HAP-1 (cell line): ENCODE measurements around the gene SMIM41.
"Not testable (repeated sequence)": the region's sequence is repeated elsewhere in the genome, so short reads cannot be mapped to it uniquely, and the experiment has no call there.

Source experiments
- DNase-seq, 2 experiments: peaks; one replicate each; pipeline ENCODE4 v3.0.0-alpha.2; 2016 to 2020; ENCODE audit warnings: low spot score in 2 of 2
- H3K27me3 ChIP-seq: fragments of 250-450 bp; sonication (Bioruptor Pico); 2 replicates; pipeline ENCODE4 v1.5.1; 2020; ENCODE audit warnings: low read depth, mild to moderate bottlenecking, moderate library complexity
- H3K36me3 ChIP-seq: fragments of 250-450 bp; sonication (Bioruptor Pico); replicated peaks from 2 replicates; pipeline ENCODE4 v1.5.1; 2020; ENCODE audit warnings: mild to moderate bottlenecking
- H3K4me1 ChIP-seq: fragments of 250-450 bp; sonication (Bioruptor Pico); 2 replicates; pipeline ENCODE4 v1.5.1; 2020; ENCODE audit warnings: mild to moderate bottlenecking
- H3K4me3 ChIP-seq: fragments of 250-450 bp; sonication (Bioruptor Pico); 2 replicates; pipeline ENCODE4 v1.5.1; 2020; ENCODE audit warnings: mild to moderate bottlenecking, moderate library complexity
- H3K9me3 ChIP-seq: fragments of 250-450 bp; sonication (Bioruptor Pico); 2 replicates; pipeline ENCODE4 v1.5.1; 2020; ENCODE audit warnings: mild to moderate bottlenecking, moderate library complexity
- in situ Hi-C: fragments of 300-500 bp; cut with MboI; formaldehyde crosslinking; loops from 3 replicates; pipeline ENCODE4 v1.14.3; 2020; ENCODE audit warnings: low sequenced_read_pairs, inconsistent platforms, mixed read lengths

The SMIM41 gene

GRCh38 chr12:52091061-52091460 is 11.6 kb downstream of the SMIM41 start:
- H3K27me3 ChIP-seq, result peaks cover 67% of the 10 kb centered on the region
- in situ Hi-C loops, result no loop called here
- H3K9me3 ChIP-seq, result no peaks in the 10 kb centered on the region
- H3K4me3 ChIP-seq, result no peak overlapping the region
- DNase-seq, result no peak
- no peaks in the 10 kb centered on the region for H3K36me3 ChIP-seq
- no peaks in the 10 kb centered on the region for H3K4me1 ChIP-seq

- Histone ChIP-seq H3K4me1 (no peaks in the 10 kb centered on the region), H3K36me3 (no peaks in the 10 kb centered on the region), H3K4me3 (no peak overlapping the region), H3K9me3 (no peaks in the 10 kb centered on the region), H3K27me3 (peaks cover 63% of the 10 kb centered on the region)
- DNase-seq, result no peak
- in situ Hi-C loops, result no loop called here
Observed at GRCh38 chr12:52091869-52092268, 12.4 kb downstream of the SMIM41 start.

- no peak for DNase-seq
- Histone ChIP-seq H3K4me3 (no peak overlapping the region), H3K27me3 (peaks cover 48% of the 10 kb centered on the region), H3K4me1 (no peaks in the 10 kb centered on the region), H3K9me3 (no peaks in the 10 kb centered on the region), H3K36me3 (no peaks in the 10 kb centered on the region)
- in situ Hi-C loops, result no loop called here
Observed at GRCh38 chr12:52093346-52093745, 13.8 kb downstream of the SMIM41 start.

GRCh38 chr12:52096332-52097044 is 17.0 kb downstream of the SMIM41 start:
- H3K27me3 ChIP-seq, result peaks cover 26% of the 10 kb centered on the region
- H3K9me3 ChIP-seq, result no peaks in the 10 kb centered on the region
- DNase-seq, result no peak
- H3K36me3 ChIP-seq, result no peaks in the 10 kb centered on the region
- H3K4me1 ChIP-seq, result no peaks in the 10 kb centered on the region
- no peak overlapping the region for H3K4me3 ChIP-seq
- in situ Hi-C loops, result no loop called here

GRCh38 chr12:52097045-52097666 is 17.7 kb downstream of the SMIM41 start:
- H3K4me3 ChIP-seq, result no peak overlapping the region
- H3K27me3 ChIP-seq, result peaks cover 21% of the 10 kb centered on the region
- no peaks in the 10 kb centered on the region for H3K36me3 ChIP-seq
- H3K4me1 ChIP-seq, result no peaks in the 10 kb centered on the region
- in situ Hi-C loops, result no loop called here
- no peaks in the 10 kb centered on the region for H3K9me3 ChIP-seq
- no peak for DNase-seq

- DNase-seq, H3K36me3 ChIP-seq, H3K4me1 ChIP-seq, H3K9me3 ChIP-seq, H3K4me3 ChIP-seq, in situ Hi-C loops: not testable (repeated sequence)
- H3K27me3 ChIP-seq, result peaks cover 51% of the 10 kb centered on the region
Observed at GRCh38 chr12:52104431-52105089, 25.1 kb downstream of the SMIM41 start.

- H3K36me3 ChIP-seq, H3K4me3 ChIP-seq, H3K9me3 ChIP-seq, H3K27me3 ChIP-seq, DNase-seq, in situ Hi-C loops: not testable (repeated sequence)
- H3K4me1 ChIP-seq, result peaks cover 11% of the 10 kb centered on the region
Observed at GRCh38 chr12:52116222-52117125, 37.0 kb downstream of the SMIM41 start.

GRCh38 chr12:52117806-52118475 is 38.4 kb downstream of the SMIM41 start:
- peaks cover 14% of the 10 kb centered on the region for H3K4me1 ChIP-seq
- H3K36me3 ChIP-seq, DNase-seq, H3K9me3 ChIP-seq, in situ Hi-C loops, H3K4me3 ChIP-seq, H3K27me3 ChIP-seq: not testable (repeated sequence)

- H3K36me3 ChIP-seq, result no peaks in the 10 kb centered on the region
- H3K9me3 ChIP-seq, result no peaks in the 10 kb centered on the region
- in situ Hi-C loops, result loop anchor here (5.0 kb wide), 1 partner anchor 92 kb away; no protein-coding TSS in a partner anchor
- no peak overlapping the region for H3K4me3 ChIP-seq
- H3K4me1 ChIP-seq, result peaks cover 14% of the 10 kb centered on the region
- DNase-seq, result peak in 1 of 2 experiments; percentile 66
- H3K27me3 ChIP-seq, result no peaks in the 10 kb centered on the region; the same call in 1 of the 2 replicates
Observed at GRCh38 chr12:52119398-52120254, 40.1 kb downstream of the SMIM41 start.

GRCh38 chr12:52120951-52121823 is 41.7 kb downstream of the SMIM41 start:
- in situ Hi-C loops, result loop anchor here (5.0 kb wide), 1 partner anchor 94 kb away; no protein-coding TSS in a partner anchor
- DNase-seq, result peak; percentile 69 to 73
- Histone ChIP-seq H3K9me3 (no peaks in the 10 kb centered on the region), H3K4me1 (peaks cover 20% of the 10 kb centered on the region), H3K4me3 (no peak overlapping the region), H3K27me3 (no peaks in the 10 kb centered on the region), H3K36me3 (no peaks in the 10 kb centered on the region)

- H3K36me3 ChIP-seq, result no peaks in the 10 kb centered on the region
- H3K9me3 ChIP-seq, result no peaks in the 10 kb centered on the region
- in situ Hi-C loops, result loop anchor here (5.0 kb wide), 1 partner anchor 95 kb away; no protein-coding TSS in a partner anchor
- peaks cover 20% of the 10 kb centered on the region for H3K4me1 ChIP-seq
- no peak overlapping the region for H3K4me3 ChIP-seq
- no peaks in the 10 kb centered on the region for H3K27me3 ChIP-seq
- DNase-seq, result peak; percentile 83 to 88
Observed at GRCh38 chr12:52121824-52122539, 42.5 kb downstream of the SMIM41 start.
